Heart right ventricle (tissue), 16 donors: ENCODE results near the gene MIB1. TPM values are rescaled to one million over a fixed set of nuclear protein-coding genes. Genes with fewer than 3 reads are reported as not detected.

Experiments used
- ATAC-seq, 8 donors: fragments of 200-7000 bp; cut with Tn5 transposase; one replicate each; pipeline ENCODE4 v1.9.1; 2020; ENCODE audit warnings: mild to moderate bottlenecking in 8 of 8, moderate library complexity in 8 of 8, moderate number of reproducible peaks in 1 of 8
- DNase-seq, 2 donors: peaks; one replicate each; pipeline ENCODE4 v3.0.0-alpha.2; 2020
- H3K27ac ChIP-seq, 10 donors: fragments of 200-600 bp; sonication (generic) in 2 of 10; one replicate each; pipeline versions ENCODE4 v1.5.0 to v1.8.0; 2020 to 2022; ENCODE audit warnings: mild to moderate bottlenecking in 3 of 10
- H3K27me3 ChIP-seq, 7 donors: fragments of 200-600 bp; one replicate each; pipeline ENCODE4 v1.8.0; 2021 to 2022; ENCODE audit warnings: mild to moderate bottlenecking in 2 of 7
- H3K36me3 ChIP-seq, 9 donors: fragments of 200-600 bp; sonication (generic) in 1 of 9; one replicate each; pipeline versions ENCODE4 v1.5.0 to v1.8.0; 2020 to 2022; ENCODE audit warnings: mild to moderate bottlenecking in 2 of 9
- H3K4me1 ChIP-seq, 9 donors: fragments of 200-600 bp; sonication (generic) in 1 of 9; one replicate each; pipeline versions ENCODE4 v1.5.0 to v1.8.0; 2020 to 2022; ENCODE audit warnings: mild to moderate bottlenecking in 4 of 9
- H3K4me3 ChIP-seq, 10 donors: fragments of 200-600 bp; sonication (generic) in 2 of 10; one replicate each; pipeline versions ENCODE4 v1.5.0 to v1.8.0; 2020 to 2022; ENCODE audit warnings: mild to moderate bottlenecking in 7 of 10, moderate library complexity in 2 of 10
- H3K9me3 ChIP-seq, 11 donors: fragments of 200-600 bp in 10 of 11; sonication (generic) in 2 of 11; one replicate each; pipeline versions ENCODE4 v1.5.0 to v1.8.0; 2013 to 2022; ENCODE audit warnings: mild to moderate bottlenecking in 2 of 11, control low read depth in 1 of 11, moderate library complexity in 1 of 11
- WGBS, 2 donors: extraction: QIAGEN DNeasy Blood & Tissue Kit; methylation state at CpG; one replicate each; pipeline ENCODE4 v1.1.7; 2013; ENCODE audit warnings: inconsistent platforms in 1 of 2; 5-methylcytosine and 5-hydroxymethylcytosine counted together
- intact Hi-C, 10 donors: fragments of 100-400 bp; cut with DNase I; formaldehyde crosslinking; loops; one replicate each; pipeline versions ENCODE4 v1.11.1 to v1.14.2; 2022
- polyA plus RNA-seq, 2 donors: library from polyadenylated mRNA; stranded (reverse); fragments of 200-250 nt; gene quantifications; one replicate each; pipeline ENCODE4 v1.2.3, GENCODE V29; 2013
- total RNA-seq, 10 donors: library from RNA; stranded (reverse); fragmentation: NEBNext Ultra II Directional in 3 of 10; extraction: Animal tissue kit (Norgen Biotek cat#: 25700) in 3 of 10; gene quantifications; one replicate each; pipeline versions ENCODE4 v1.2.1 to v1.2.4, GENCODE V29; 2021 to 2023
- TF ChIP-seq, protein P1 (sequence below), 9 donors: fragments of 200-600 bp; sonication (generic) in 2 of 9; IDR thresholded peaks; one replicate each; pipeline versions ENCODE4 v1.5.0 to v1.8.0; 2021 to 2022; ENCODE audit warnings: antibody characterized with exemption in 9 of 9, mild to moderate bottlenecking in 5 of 9, moderate library complexity in 1 of 9
- donor health status: Arrhythmogenic right ventricular cardiomyopathy.
- donor health status: ischemic (EF 13 %, LVEDD 7.1; RV severe dilation, severe dysfunction).
- donor health status: healthy with polysubstance abuse.
- donor health status: DM: no; HTN: yes; CAD: no.
- donor health status: DM: no; HTN: no; CAD: no.
- donor health status: ischemic (EF 25% LVEDD 6.9; RV normal size, moderate dysfunction).
- donor health status: ischemic (EF 25% LVEDD 5.7; RV mildly dilated, moderate dysfunction).
- donor health status: healthy.
- donor health status: DM: yes; HTN: yes; CAD: no.
- donor health status: Ischemic cardiomyopathy.
- donor health status: ischemic (EF 35%, LVEDD 5.7; RV mildly dilated, moderate dysfunction).
- donor health status: nonischemic (EF 11% LVEDD 7.7; RV severe dilation, severe dysfunction).
- donor health status: DM: yes; HTN: yes; CAD: no.
- donor health status: PGD.
- donor health status: ischemic (EF 29% LVEDD 5.4; RV normal size, mild dysfunction).
- donor health status: nonischemic (EF 23%, LVEDD 6.1; RV moderate dilation, normal function).

Gene MIB1
- total and polyA plus RNA-seq, 12 donors: 3.7 to 32.2 (median 25.0) TPM

DNA sequence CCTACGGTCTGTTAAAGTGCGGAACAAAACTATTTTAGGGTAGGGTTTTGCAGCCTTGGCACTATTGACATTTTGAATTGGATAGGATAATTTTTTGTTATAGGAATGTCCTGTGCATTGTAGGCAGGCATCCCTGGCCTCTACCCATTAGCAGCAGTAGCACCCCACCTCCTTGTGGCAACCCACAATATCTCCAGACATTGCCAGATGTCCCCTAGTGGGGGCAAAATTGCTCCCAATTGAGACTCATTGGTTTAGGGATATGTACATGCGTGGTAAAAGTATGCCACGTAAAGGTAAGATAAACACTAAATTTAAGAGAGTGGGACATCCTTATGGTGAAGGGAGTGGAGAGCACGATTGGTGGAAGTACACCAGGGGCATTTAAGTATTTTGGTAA lies 4.6 kb downstream of the MIB1 start:
- TF ChIP-seq, protein P1, sequence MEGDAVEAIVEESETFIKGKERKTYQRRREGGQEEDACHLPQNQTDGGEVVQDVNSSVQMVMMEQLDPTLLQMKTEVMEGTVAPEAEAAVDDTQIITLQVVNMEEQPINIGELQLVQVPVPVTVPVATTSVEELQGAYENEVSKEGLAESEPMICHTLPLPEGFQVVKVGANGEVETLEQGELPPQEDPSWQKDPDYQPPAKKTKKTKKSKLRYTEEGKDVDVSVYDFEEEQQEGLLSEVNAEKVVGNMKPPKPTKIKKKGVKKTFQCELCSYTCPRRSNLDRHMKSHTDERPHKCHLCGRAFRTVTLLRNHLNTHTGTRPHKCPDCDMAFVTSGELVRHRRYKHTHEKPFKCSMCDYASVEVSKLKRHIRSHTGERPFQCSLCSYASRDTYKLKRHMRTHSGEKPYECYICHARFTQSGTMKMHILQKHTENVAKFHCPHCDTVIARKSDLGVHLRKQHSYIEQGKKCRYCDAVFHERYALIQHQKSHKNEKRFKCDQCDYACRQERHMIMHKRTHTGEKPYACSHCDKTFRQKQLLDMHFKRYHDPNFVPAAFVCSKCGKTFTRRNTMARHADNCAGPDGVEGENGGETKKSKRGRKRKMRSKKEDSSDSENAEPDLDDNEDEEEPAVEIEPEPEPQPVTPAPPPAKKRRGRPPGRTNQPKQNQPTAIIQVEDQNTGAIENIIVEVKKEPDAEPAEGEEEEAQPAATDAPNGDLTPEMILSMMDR (IDR thresholded peaks at IDR 0.05): no peak
- H3K9me3 ChIP-seq: no peaks in the 10 kb centered on the region
- ATAC-seq (no peak), DNase-seq (no peak)
- no peaks in the 10 kb centered on the region for H3K27me3 ChIP-seq
- H3K4me3 ChIP-seq: no peak overlapping the region
- H3K36me3 ChIP-seq: no peaks in the 10 kb centered on the region
- H3K4me1 ChIP-seq: peaks cover 0 to 53% (median 30%) of the 10 kb centered on the region in 9 donors
- intact Hi-C loops: loop anchor here in 3 of 10 donors (10.0 kb wide), 3 partner anchors 60 to 1230 kb away; no protein-coding TSS in a partner anchor
- no peak overlapping the region for H3K27ac ChIP-seq
- WGBS, 2 donors: 76 to 85% methylated on average over 5 of the region's 5 CpGs

DNA sequence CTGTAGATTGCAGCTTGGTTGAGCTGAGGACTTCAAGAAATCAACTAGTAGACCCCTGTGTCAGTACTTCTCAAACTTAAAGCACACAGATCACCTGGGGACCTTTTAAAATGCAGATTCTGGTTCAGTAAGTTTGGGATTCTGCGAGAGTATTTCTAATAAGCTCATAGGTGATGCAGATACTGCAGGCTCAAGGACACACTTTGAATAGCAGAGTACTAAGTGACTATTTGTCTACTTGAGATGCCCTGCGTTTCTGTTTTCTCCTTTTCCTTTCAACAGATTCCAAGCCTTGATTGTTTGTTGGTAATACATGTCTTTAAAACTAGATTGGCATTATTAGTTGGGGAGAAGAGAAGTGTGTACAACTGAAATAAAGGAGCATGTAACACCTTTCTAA lies 6.7 kb downstream of the MIB1 start:
- Histone ChIP-seq H3K4me3 (no peak overlapping the region), H3K4me1 (peaks cover 0 to 52% (median 33%) of the 10 kb centered on the region in 9 donors), H3K36me3 (no peaks in the 10 kb centered on the region), H3K27ac (no peak overlapping the region), H3K9me3 (no peaks in the 10 kb centered on the region), H3K27me3 (no peaks in the 10 kb centered on the region)
- intact Hi-C loops: loop anchor here in 3 of 10 donors (10.0 kb wide), 3 partner anchors 62 to 1228 kb away; no protein-coding TSS in a partner anchor
- ATAC-seq (no peak), DNase-seq (no peak)
- WGBS, 2 donors: 46 to 50% methylated on average over 2 of the region's 2 CpGs
- TF ChIP-seq, protein P1 (IDR thresholded peaks at IDR 0.05): no peak

DNA sequence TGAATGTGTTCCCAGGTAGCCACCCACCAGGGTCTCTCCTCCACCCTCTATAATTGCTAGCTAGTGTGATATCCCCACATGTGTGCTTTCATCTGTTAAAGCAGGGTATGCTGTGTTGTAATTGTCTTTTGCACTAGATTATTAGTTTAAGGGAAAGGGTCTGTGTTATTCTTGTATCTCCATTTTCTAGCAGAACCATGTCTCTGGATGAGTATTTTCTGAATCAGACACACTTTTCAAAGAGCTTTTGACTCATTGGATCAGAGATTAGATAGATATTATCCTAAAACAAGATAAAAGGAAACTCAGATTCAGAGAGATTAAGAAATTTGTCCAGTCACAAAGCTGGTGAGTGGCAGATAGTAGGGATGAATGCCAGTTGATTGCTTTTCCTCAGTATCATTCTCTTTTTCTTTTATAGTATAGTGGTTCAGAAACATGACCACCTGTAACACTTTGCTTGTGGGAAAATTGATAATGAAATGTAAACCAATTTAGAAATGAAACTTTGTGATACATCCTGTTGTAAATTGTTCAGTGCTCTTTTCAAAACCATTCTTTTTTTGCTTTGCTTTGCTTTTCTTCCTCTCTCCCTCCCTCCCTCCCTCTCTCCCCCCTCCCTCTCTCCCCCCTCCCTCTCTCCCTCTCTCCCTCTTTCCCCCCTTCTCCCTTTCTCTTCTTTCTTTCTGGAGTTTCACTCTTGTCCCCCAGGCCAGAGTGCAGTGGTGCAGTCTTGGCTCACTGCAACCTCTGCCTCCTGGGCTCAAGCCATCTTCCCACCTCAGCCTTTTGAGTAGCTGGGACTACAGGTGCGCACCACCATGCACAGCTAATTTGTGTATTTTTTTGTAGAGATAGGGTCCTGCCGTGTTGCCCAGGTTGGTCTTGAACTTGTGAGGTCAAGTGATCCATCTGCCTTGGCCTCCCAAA lies 7.4 kb downstream of the MIB1 start:
- TF ChIP-seq, protein P1 (IDR thresholded peaks at IDR 0.05): no peak
- DNase-seq: no peak
- WGBS, 2 donors: 79 to 90% methylated on average over 2 of the region's 2 CpGs
- Histone ChIP-seq H3K27me3 (no peaks in the 10 kb centered on the region), H3K4me3 (no peak overlapping the region), H3K9me3 (no peaks in the 10 kb centered on the region), H3K27ac (no peak overlapping the region), H3K4me1 (peaks cover 0 to 50% (median 31%) of the 10 kb centered on the region in 9 donors), H3K36me3 (no peaks in the 10 kb centered on the region)
- intact Hi-C loops: loop anchor here in 3 of 10 donors (10.0 kb wide), 3 partner anchors 63 to 1227 kb away; no protein-coding TSS in a partner anchor
- ATAC-seq: no peak

DNA sequence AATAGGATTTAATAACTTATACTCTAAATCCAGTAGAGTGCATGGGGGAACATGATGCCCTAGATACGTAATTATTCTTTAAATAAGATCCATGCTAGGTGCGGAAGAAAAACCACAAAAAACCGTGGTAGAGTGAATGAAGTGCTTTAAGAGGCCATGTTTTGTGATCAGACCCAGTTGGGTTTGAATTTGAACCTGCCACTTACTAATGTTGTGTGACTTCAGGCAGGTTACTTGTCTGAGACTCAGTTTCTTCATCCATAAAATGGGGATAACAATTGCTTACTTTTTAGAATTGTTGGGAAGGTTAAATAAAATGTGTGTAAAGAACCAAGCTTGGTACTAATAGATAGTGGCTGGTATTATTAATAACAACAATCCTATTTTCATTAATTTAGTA lies 17.2 kb downstream of the MIB1 start:
- ATAC-seq (no peak), DNase-seq (no peak)
- H3K36me3 ChIP-seq: no peaks in the 10 kb centered on the region
- peaks cover 0 to 39% (median 18%) of the 10 kb centered on the region in 9 donors for H3K4me1 ChIP-seq
- no peak overlapping the region for H3K4me3 ChIP-seq
- H3K27ac ChIP-seq: no peak overlapping the region
- intact Hi-C loops: no loop called here
- H3K27me3 ChIP-seq: no peaks in the 10 kb centered on the region
- WGBS, 2 donors: 96 to 98% methylated on average over 3 of the region's 3 CpGs
- TF ChIP-seq, protein P1 (IDR thresholded peaks at IDR 0.05): no peak
- H3K9me3 ChIP-seq: no peaks in the 10 kb centered on the region
